DND-41 (cell line): Measurements from ENCODE around the gene TBL1X.

ENCODE experiments used
- CTCF ChIP-seq: IDR thresholded peaks from 2 replicates; pipeline ENCODE4 v1.5.1; 2012; ENCODE audit warnings: borderline replicate concordance, low read length, moderate library complexity, mild to moderate bottlenecking; ENCODE audit not compliant: poor library complexity, severe bottlenecking; ENCODE audit errors: extremely low read depth
- EZH2 ChIP-seq: IDR thresholded peaks from 3 replicates; pipeline ENCODE4 v1.6.1; 2012; ENCODE audit warnings: borderline replicate concordance, low read depth, mild to moderate bottlenecking, moderate library complexity, low read length, inconsistent platforms; ENCODE audit not compliant: severe bottlenecking

DNA sequence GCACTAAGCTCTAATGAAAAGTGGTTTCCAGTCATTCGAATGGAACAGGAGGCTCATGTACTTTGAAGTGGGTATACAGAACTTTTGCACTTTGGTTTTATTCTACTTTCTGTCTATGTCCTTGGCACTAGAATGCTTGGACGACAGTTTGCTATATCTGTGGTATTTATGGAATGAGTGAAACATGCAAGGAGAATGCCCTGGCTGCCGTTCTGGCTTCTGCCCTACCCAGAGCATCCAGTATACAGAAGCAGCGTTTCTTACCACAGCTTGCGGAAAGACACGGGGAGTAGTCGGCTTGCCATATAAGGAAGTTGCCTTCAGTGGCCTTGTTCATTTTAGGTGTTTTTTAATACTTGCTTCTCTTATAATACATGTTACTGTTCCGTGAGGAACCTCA, 98.0 kb downstream of the TBL1X start:
- TF ChIP-seq EZH2 = no peak
- no peak for TF ChIP-seq CTCF
